GM18505 (cell line): ENCODE data around the gene FYB1.
A peak's percentile ranks its signal among the peaks of the same experiment; 100 is the strongest.

Source experiments
- ATAC-seq: cut with Tn5 transposase; IDR thresholded peaks from one replicate; pipeline ENCODE4 v1.9.1; 2021; ENCODE audit not compliant: unreplicated experiment
- POLR2A ChIP-seq: IDR thresholded peaks from 4 replicates; pipeline ENCODE4 v1.6.1; 2011; ENCODE audit warnings: borderline replicate concordance; ENCODE audit not compliant: insufficient read depth, insufficient read length; ENCODE audit errors: extremely low read depth

FYB1 gene

GRCh38 chr5:39093352-39093751 lies 126.0 kb downstream of the FYB1 start:
- no peak for TF ChIP-seq POLR2A
- ATAC-seq: no peak

- no peak for ATAC-seq
- no peak for TF ChIP-seq POLR2A
Measured at GRCh38 chr5:39092581-39093351, 126.6 kb downstream of the FYB1 start.

- no peak for ATAC-seq
- TF ChIP-seq POLR2A: no peak
Measured at GRCh38 chr5:39091940-39092580, 127.3 kb downstream of the FYB1 start.

GRCh38 chr5:39083968-39084367 lies 135.4 kb downstream of the FYB1 start:
- no peak for ATAC-seq
- no peak for TF ChIP-seq POLR2A

GRCh38 chr5:39082995-39083394 lies 136.4 kb downstream of the FYB1 start:
- no peak for TF ChIP-seq POLR2A
- ATAC-seq: no peak

- no peak for ATAC-seq
- no peak for TF ChIP-seq POLR2A
Measured at GRCh38 chr5:39080597-39081204, 138.7 kb downstream of the FYB1 start.

GRCh38 chr5:39080168-39080567 lies 139.2 kb downstream of the FYB1 start:
- TF ChIP-seq POLR2A: no peak

GRCh38 chr5:39079147-39079546 lies 140.2 kb downstream of the FYB1 start:
- no peak for TF ChIP-seq POLR2A
- no peak for ATAC-seq

More at GRCh38 chr5:39080168-39080567, 139.2 kb downstream of the FYB1 start:
- ATAC-seq: no peak

- TF ChIP-seq POLR2A: no peak
- no peak for ATAC-seq
Measured at GRCh38 chr5:39076757-39077728, 142.3 kb downstream of the FYB1 start.

- ATAC-seq: no peak
Measured at GRCh38 chr5:39076101-39076756, 143.1 kb downstream of the FYB1 start.

GRCh38 chr5:39074017-39074814 lies 145.1 kb downstream of the FYB1 start, which contains the start of gene RICTOR:
TSS of gene RICTOR (minus strand) at chr5:39074399. CDS start at chr5:39074377, 22 bp downstream.
- peak; percentile 80 for TF ChIP-seq POLR2A
- peak; percentile 75 for ATAC-seq

More at GRCh38 chr5:39076101-39076756, 143.1 kb downstream of the FYB1 start:
- TF ChIP-seq POLR2A: no peak

GRCh38 chr5:39073767-39074016 lies 145.7 kb downstream of the FYB1 start:
- ATAC-seq: peak; percentile 33
- TF ChIP-seq POLR2A: no peak
